ENCODE data around the gene MEIOSIN. TPM values are rescaled to one million over a fixed set of nuclear protein-coding genes. Genes with fewer than 3 reads are reported as not detected.
"Not testable (repeated sequence)": the region's sequence is repeated elsewhere in the genome, so short reads cannot be mapped to it uniquely, and the experiment has no call there.

MEIOSIN gene
- total RNA-seq, result 10 to 100 TPM in 1 of 2 donors, 1 to 10 TPM in 1; 9.2 to 13.8 TPM
- polyA plus RNA-seq (ENCODE audit: insufficient read depth, low read depth, low replicate concordance), result 10.4 TPM
- long read RNA-seq, donor 1, partial matches to known transcripts, result 5 of 5 reads
- long read RNA-seq, donor 1, other reads (novel, unspliced or antisense), result 0 of 5 reads
- long read RNA-seq, donor 2, result 0 reads

- H3K4me3 ChIP-seq, result peak within 1 kb of the TSS; percentile 9 to 51
- H3K9me3 ChIP-seq, result no peaks in the 10 kb centered on the region
- H3K36me3 ChIP-seq (ENCODE audit: low read depth, missing control alignments), result no peaks in the 10 kb centered on the region
- DNase-seq, result peak; percentile 67
- no peaks in the 10 kb centered on the region for H3K27me3 ChIP-seq
- WGBS, 2 donors, result 74 to 83% methylated on average over 10 to 59 of the region's 59 CpGs
- H3K27ac ChIP-seq, result no peak within 1 kb of the TSS
- TF ChIP-seq, protein P1, sequence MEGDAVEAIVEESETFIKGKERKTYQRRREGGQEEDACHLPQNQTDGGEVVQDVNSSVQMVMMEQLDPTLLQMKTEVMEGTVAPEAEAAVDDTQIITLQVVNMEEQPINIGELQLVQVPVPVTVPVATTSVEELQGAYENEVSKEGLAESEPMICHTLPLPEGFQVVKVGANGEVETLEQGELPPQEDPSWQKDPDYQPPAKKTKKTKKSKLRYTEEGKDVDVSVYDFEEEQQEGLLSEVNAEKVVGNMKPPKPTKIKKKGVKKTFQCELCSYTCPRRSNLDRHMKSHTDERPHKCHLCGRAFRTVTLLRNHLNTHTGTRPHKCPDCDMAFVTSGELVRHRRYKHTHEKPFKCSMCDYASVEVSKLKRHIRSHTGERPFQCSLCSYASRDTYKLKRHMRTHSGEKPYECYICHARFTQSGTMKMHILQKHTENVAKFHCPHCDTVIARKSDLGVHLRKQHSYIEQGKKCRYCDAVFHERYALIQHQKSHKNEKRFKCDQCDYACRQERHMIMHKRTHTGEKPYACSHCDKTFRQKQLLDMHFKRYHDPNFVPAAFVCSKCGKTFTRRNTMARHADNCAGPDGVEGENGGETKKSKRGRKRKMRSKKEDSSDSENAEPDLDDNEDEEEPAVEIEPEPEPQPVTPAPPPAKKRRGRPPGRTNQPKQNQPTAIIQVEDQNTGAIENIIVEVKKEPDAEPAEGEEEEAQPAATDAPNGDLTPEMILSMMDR (IDR thresholded peaks at IDR 0.05), result no peak
- no peak for TF ChIP-seq POLR2A (IDR thresholded peaks at IDR 0.05)
- peaks cover 11% of the 10 kb centered on the region for H3K4me1 ChIP-seq
- intact Hi-C loops (cut with DNase I; ENCODE audit: low total_unique reads), result no loop called here
Measured at GRCh38 chr19:45733160-45733810, at the start of gene MEIOSIN. Gene MEIOSIN (plus strand): TSS chr19:45733439. CDS start chr19:45735377, 1,938 bp downstream.

DNA sequence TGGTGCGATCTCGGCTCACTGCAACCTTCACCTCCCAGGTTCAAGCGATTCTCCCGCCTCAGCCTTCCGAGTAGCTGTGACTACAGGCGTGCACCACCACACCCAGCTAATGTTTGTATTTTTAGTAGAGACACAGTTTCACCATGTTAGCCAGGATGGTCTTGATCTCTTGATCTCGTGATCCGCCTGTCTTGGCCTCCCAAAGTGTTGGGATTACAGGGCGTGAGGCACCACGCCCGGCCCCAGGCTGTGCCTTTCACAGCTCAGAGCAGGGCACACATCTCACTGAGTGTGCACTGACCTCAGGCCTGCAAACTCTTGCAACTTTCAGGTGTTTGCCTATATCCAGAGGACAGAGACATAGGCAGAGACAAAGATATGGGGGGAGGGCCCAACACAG is 48.2 kb upstream of the MEIOSIN start:
- not testable (repeated sequence) for H3K36me3 ChIP-seq (ENCODE audit: low read depth, missing control alignments); DNase-seq

DNA sequence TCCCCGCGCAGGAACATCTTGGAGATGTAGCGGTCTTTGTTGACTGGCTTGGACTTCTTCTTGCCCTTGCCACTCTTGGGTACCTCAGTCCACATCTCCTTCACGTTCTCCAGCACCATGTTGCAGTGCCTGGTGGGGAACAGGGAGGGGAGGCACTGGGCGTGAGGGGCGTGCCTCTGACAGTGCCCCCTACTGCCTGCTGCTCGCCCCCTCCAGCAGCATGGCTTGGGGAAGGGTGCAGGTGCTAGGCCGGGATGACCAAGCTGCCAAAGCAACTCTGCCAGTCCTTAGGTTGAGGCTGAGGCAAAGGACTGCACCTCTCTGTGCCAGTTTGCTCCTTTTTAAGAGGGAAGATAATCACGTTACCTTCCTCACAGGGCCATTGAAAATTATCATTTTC is 45.6 kb upstream of the MEIOSIN start:
- Histone ChIP-seq H3K4me3 (no peak overlapping the region), H3K36me3 (ENCODE audit: low read depth, missing control alignments) (no peaks in the 10 kb centered on the region), H3K9me3 (no peaks in the 10 kb centered on the region), H3K4me1 (peaks cover 5% of the 10 kb centered on the region), H3K27ac (no peak overlapping the region), H3K27me3 (no peaks in the 10 kb centered on the region)
- DNase-seq, result no peak
- intact Hi-C loops (cut with DNase I; ENCODE audit: low total_unique reads), result no loop called here
- WGBS, 2 donors, result 84 to 91% methylated on average over 7 to 9 of the region's 9 CpGs
- TF ChIP-seq, protein P1 (IDR thresholded peaks at IDR 0.05), result no peak
- no peak for TF ChIP-seq POLR2A (IDR thresholded peaks at IDR 0.05)

More for the DNA sequence above, 48.2 kb upstream of the MEIOSIN start:
- H3K4me3 ChIP-seq; H3K27ac ChIP-seq; H3K27me3 ChIP-seq; H3K4me1 ChIP-seq; H3K9me3 ChIP-seq; intact Hi-C loops (cut with DNase I; ENCODE audit: low total_unique reads): not testable (repeated sequence)
- 90 to 94% methylated on average over 11 of the region's 11 CpGs for WGBS, 2 donors

GRCh38 chr19:45691516-45692186 is 41.6 kb upstream of the MEIOSIN start, which contains the start of gene SNRPD2:
Gene SNRPD2 (minus strand): TSS chr19:45691953. CDS start chr19:45691888, 65 bp downstream.
- DNase-seq, result peak; percentile 95
- intact Hi-C loops (cut with DNase I; ENCODE audit: low total_unique reads), result no loop called here
- Histone ChIP-seq H3K27me3 (no peaks in the 10 kb centered on the region), H3K4me1 (peaks cover 5% of the 10 kb centered on the region), H3K27ac (peak within 1 kb of the TSS; percentile 83 to 86), H3K9me3 (no peaks in the 10 kb centered on the region), H3K36me3 (ENCODE audit: low read depth, missing control alignments) (no peaks in the 10 kb centered on the region), H3K4me3 (peak within 1 kb of the TSS; percentile 80 to 83)
- TF ChIP-seq, protein P1 (IDR thresholded peaks at IDR 0.05), result no peak
- peak; percentile 25 for TF ChIP-seq POLR2A (IDR thresholded peaks at IDR 0.05)
- WGBS, 2 donors, result 0 to 1% methylated on average over 36 of the region's 36 CpGs

All from testis (tissue), 5 donors.